PC-3 (cell line): Measurements from ENCODE around the gene EVC.
"Not testable (repeated sequence)": the region's sequence is repeated elsewhere in the genome, so short reads cannot be mapped to it uniquely, and the experiment has no call there.

ENCODE experiments used
- EZH2phosphoT487 ChIP-seq: fragments of 300-600 bp; sonication (generic); IDR thresholded peaks from 2 replicates; pipeline ENCODE4 v1.6.1; 2018; ENCODE audit warnings: mild to moderate bottlenecking, antibody characterized with exemption, low read length, borderline replicate concordance
- TF ChIP-seq, protein P1 (sequence below): fragments of 300-600 bp; sonication (generic); conservative IDR thresholded peaks from 2 replicates; pipeline ENCODE4 v1.5.1; 2017; ENCODE audit warnings: antibody characterized with exemption, low read depth, mild to moderate bottlenecking, low read length

- TF ChIP-seq, protein P1, sequence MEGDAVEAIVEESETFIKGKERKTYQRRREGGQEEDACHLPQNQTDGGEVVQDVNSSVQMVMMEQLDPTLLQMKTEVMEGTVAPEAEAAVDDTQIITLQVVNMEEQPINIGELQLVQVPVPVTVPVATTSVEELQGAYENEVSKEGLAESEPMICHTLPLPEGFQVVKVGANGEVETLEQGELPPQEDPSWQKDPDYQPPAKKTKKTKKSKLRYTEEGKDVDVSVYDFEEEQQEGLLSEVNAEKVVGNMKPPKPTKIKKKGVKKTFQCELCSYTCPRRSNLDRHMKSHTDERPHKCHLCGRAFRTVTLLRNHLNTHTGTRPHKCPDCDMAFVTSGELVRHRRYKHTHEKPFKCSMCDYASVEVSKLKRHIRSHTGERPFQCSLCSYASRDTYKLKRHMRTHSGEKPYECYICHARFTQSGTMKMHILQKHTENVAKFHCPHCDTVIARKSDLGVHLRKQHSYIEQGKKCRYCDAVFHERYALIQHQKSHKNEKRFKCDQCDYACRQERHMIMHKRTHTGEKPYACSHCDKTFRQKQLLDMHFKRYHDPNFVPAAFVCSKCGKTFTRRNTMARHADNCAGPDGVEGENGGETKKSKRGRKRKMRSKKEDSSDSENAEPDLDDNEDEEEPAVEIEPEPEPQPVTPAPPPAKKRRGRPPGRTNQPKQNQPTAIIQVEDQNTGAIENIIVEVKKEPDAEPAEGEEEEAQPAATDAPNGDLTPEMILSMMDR = not testable (repeated sequence)
- TF ChIP-seq EZH2phosphoT487 = not testable (repeated sequence)
These were observed 101.1 kb downstream of the EVC start for GRCh38 chr4:5812057-5812456.
